Lung (tissue), 12 donors: ENCODE results near the gene EML1. TPM values are rescaled to one million over a fixed set of nuclear protein-coding genes. Genes with fewer than 3 reads are reported as not detected.

Experiments used
- ATAC-seq: fragments of 200-7000 bp; cut with Tn5 transposase; one replicate; pipeline ENCODE4 v1.9.1; 2020; ENCODE audit warnings: moderate number of reproducible peaks; ENCODE audit not compliant: insufficient read depth, low FRiP score
- DNase-seq, 3 donors: peaks; one replicate each; pipeline ENCODE4 v3.0.0-alpha.2; 2013 to 2017
- H3K27ac ChIP-seq, 2 donors: one replicate each; pipeline ENCODE4 v1.5.1; 2013; ENCODE audit warnings: mild to moderate bottlenecking in 2 of 2, moderate library complexity in 2 of 2, control low read depth in 1 of 2, inconsistent platforms in 1 of 2, low read depth in 1 of 2, low read length in 1 of 2
- H3K27me3 ChIP-seq, 3 donors: one replicate each; pipeline ENCODE4 v1.5.1; 2013; ENCODE audit warnings: low read length in 2 of 3; ENCODE audit not compliant: control insufficient read depth in 3 of 3, insufficient read depth in 3 of 3
- H3K36me3 ChIP-seq, 4 donors: one replicate each; pipeline ENCODE4 v1.5.1; 2013; ENCODE audit warnings: low read length in 4 of 4, mild to moderate bottlenecking in 1 of 4, moderate library complexity in 1 of 4; ENCODE audit not compliant: control insufficient read depth in 4 of 4, insufficient read depth in 4 of 4
- H3K4me1 ChIP-seq, 5 donors: one replicate each; pipeline ENCODE4 v1.5.1; 2013; ENCODE audit warnings: low read length in 5 of 5, mild to moderate bottlenecking in 2 of 5, moderate library complexity in 1 of 5; ENCODE audit not compliant: control insufficient read depth in 5 of 5, insufficient read depth in 5 of 5
- H3K4me3 ChIP-seq: one replicate; pipeline ENCODE4 v1.5.1; 2013; ENCODE audit warnings: mild to moderate bottlenecking, control low read depth, moderate library complexity
- H3K9ac ChIP-seq, 2 donors: one replicate each; pipeline ENCODE4 v1.5.1; 2013; ENCODE audit warnings: low read length in 2 of 2, control low read depth in 1 of 2; ENCODE audit not compliant: insufficient read depth in 1 of 2
- H3K9me3 ChIP-seq, 4 donors: one replicate each; pipeline ENCODE4 v1.5.1; 2013; ENCODE audit warnings: low read length in 3 of 4, mild to moderate bottlenecking in 1 of 4, moderate library complexity in 1 of 4; ENCODE audit not compliant: control insufficient read depth in 4 of 4, insufficient read depth in 3 of 4
- WGBS, 2 donors: extraction: QIAGEN DNeasy Blood & Tissue Kit; methylation state at CpG; one replicate each; pipeline ENCODE4 v1.1.7; 2013; 5-methylcytosine and 5-hydroxymethylcytosine counted together
- polyA plus RNA-seq, 2 donors: library from polyadenylated mRNA; stranded (reverse); fragments of 200-250 nt; gene quantifications; one replicate each; pipeline ENCODE4 v1.2.1, GENCODE V29; 2013
- total RNA-seq, 2 donors: library from RNA; depleted of rRNA in 1 of 2; stranded (reverse); fragments of >200 nt in 1 of 2; gene quantifications; one replicate each; pipeline ENCODE4 v1.2.1, GENCODE V29; 2014 to 2021
- TF ChIP-seq, protein P1 (sequence below): IDR thresholded peaks from 2 replicates; pipeline ENCODE4 v1.5.1; 2012; ENCODE audit warnings: mild to moderate bottlenecking; ENCODE audit errors: control extremely low read depth, extremely low read depth
- donor health status: control.
- donor health status: control.
- donor health status: Bipolar disorder and iron deficiency.
- donor health status: healthy.
- donor health status: DM: yes; HTN: yes; CAD: no.

Gene EML1
- total and polyA plus RNA-seq, 4 donors, result 6.7 to 88.0 (median 22.8) TPM

DNA sequence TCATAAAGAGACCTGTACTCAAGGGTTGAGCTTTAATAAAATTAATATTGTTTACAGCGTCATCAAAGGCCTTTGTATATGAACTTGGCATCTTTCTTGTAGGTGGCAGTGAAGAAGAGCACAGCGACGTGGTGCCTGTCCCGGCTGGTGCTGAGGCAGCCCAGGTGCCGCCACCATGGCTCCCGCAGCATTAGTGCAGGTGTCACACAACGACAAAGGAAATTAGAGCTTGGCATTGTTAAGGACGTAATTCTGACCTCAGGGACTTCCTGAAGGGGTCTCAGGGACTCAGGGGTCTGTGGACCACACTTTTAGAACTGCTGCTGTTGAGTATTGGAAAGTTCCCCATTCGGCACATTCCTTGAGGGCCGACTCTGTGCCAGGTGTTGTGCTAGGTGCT, 24.1 kb downstream of the EML1 start:
- H3K4me3 ChIP-seq, result no peak overlapping the region

DNA sequence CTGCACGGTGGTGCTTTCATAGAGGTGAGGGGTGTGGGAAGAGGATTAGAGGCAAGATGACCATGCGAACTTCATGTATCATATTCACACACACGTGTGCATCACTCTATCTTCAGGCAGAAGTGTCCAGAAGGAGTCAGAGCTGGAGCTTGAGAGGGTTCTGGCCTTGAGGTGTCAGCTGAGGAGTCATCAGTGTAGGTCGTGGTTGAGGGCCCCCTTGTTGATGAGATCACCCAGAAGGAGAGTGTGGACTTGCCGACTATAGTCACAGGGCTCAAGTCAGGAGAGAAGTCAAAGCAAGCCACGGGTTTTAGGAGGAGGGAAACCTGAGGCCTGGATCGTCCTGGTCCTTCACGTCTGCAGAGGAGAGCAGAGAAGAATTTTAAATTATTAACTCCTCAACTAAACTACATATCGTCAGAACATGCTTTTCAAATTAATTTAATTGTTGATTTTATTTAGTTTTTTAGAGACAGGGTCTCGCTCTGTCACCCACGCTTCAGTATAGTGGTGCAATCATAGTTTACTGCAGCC, 25.4 kb downstream of the EML1 start:
- Histone ChIP-seq H3K27ac (no peak overlapping the region), H3K9ac (no peak overlapping the region), H3K4me3 (no peak overlapping the region), H3K9me3 (no peaks in the 10 kb centered on the region), H3K27me3 (no peaks in the 10 kb centered on the region), H3K4me1 (peaks cover 0 to 5% (median 0%) of the 10 kb centered on the region in 5 donors), H3K36me3 (peaks cover 0 to 2% (median 0%) of the 10 kb centered on the region in 4 donors)
- TF ChIP-seq, protein P1, sequence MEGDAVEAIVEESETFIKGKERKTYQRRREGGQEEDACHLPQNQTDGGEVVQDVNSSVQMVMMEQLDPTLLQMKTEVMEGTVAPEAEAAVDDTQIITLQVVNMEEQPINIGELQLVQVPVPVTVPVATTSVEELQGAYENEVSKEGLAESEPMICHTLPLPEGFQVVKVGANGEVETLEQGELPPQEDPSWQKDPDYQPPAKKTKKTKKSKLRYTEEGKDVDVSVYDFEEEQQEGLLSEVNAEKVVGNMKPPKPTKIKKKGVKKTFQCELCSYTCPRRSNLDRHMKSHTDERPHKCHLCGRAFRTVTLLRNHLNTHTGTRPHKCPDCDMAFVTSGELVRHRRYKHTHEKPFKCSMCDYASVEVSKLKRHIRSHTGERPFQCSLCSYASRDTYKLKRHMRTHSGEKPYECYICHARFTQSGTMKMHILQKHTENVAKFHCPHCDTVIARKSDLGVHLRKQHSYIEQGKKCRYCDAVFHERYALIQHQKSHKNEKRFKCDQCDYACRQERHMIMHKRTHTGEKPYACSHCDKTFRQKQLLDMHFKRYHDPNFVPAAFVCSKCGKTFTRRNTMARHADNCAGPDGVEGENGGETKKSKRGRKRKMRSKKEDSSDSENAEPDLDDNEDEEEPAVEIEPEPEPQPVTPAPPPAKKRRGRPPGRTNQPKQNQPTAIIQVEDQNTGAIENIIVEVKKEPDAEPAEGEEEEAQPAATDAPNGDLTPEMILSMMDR, result no peak
- ATAC-seq, result no peak
- WGBS, 2 donors, result 72 to 84% methylated on average over 11 of the region's 11 CpGs
- DNase-seq, result no peak

More for the DNA sequence above, 24.1 kb downstream of the EML1 start:
- H3K9me3 ChIP-seq, result no peaks in the 10 kb centered on the region
- WGBS, 2 donors, result 82 to 90% methylated on average over 10 of the region's 10 CpGs
- no peak overlapping the region for H3K9ac ChIP-seq
- H3K27ac ChIP-seq, result no peak overlapping the region
- DNase-seq (no peak), ATAC-seq (no peak)
- H3K4me1 ChIP-seq, result peaks cover 0 to 5% (median 0%) of the 10 kb centered on the region in 5 donors
- peaks cover 0 to 2% (median 0%) of the 10 kb centered on the region in 4 donors for H3K36me3 ChIP-seq
- H3K27me3 ChIP-seq, result no peaks in the 10 kb centered on the region
- TF ChIP-seq, protein P1, result no peak

DNA sequence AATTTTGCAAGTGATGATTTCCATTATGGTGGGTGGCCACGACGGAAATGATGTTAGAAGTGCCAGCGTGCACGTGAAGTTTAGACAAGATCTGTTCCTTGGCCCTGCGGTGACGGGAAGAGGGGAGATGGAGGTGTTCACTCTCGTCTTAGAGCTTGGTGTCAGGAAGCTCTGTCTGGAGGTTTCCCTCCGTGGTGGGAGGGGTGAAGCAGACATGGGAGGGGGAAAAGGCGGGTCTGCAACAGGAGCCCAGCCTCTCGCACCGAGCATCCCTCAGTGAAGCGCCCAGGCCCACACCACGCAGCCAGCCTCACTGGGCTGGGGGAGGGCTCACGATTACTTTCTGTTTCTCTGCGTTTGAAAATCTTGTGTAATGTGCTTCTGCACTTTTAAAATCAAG, 26.3 kb downstream of the EML1 start:
- Histone ChIP-seq H3K27me3 (no peaks in the 10 kb centered on the region), H3K36me3 (peaks cover 0 to 2% (median 0%) of the 10 kb centered on the region in 4 donors), H3K9ac (no peak overlapping the region), H3K4me3 (no peak overlapping the region), H3K4me1 (peaks cover 0 to 5% (median 0%) of the 10 kb centered on the region in 5 donors), H3K27ac (no peak overlapping the region), H3K9me3 (no peaks in the 10 kb centered on the region)
- DNase-seq, result no peak
- WGBS, 2 donors, result 41 to 51% methylated on average over 15 of the region's 15 CpGs
- no peak for ATAC-seq
- TF ChIP-seq, protein P1, result no peak

DNA sequence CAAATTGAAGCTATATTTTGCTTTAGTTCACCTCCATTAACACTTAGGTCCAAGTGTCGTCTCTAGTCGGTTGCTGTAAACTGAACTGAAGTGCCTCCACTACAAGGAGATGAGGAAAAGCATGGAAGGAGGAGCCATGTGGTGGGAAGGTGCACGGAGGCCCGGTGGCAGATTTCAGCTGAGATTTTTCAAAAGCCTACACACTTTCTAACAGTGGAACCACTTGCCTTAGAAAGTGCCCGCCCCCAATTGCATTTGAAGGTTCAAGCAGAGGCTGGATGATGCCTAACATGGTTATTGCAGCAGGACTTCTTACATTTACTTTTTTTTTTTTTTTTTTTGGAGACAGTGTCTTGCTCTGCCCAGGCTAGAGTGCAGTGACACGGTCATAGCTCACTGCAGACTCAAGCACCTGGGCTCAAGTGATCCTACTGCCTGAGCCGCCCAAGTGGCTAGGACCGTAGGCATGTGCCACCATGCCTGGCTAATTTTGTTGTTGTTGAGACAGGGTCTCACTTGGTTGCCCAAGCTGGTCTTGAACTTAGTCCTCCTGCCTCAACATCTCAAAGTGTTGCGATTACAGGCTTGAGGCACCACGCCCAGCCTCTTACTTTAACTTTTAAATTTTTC, 27.6 kb downstream of the EML1 start:
- Histone ChIP-seq H3K36me3 (peaks cover 0 to 2% (median 0%) of the 10 kb centered on the region in 4 donors), H3K9me3 (no peaks in the 10 kb centered on the region), H3K4me1 (peaks cover 0 to 5% (median 0%) of the 10 kb centered on the region in 5 donors), H3K4me3 (no peak overlapping the region), H3K27me3 (no peaks in the 10 kb centered on the region), H3K27ac (no peak overlapping the region), H3K9ac (no peak overlapping the region)
- no peak for DNase-seq
- TF ChIP-seq, protein P1, result no peak
- no peak for ATAC-seq
- 70 to 86% methylated on average over 10 of the region's 10 CpGs for WGBS, 2 donors
